ENCODE results near the gene WNT9B.

DNA sequence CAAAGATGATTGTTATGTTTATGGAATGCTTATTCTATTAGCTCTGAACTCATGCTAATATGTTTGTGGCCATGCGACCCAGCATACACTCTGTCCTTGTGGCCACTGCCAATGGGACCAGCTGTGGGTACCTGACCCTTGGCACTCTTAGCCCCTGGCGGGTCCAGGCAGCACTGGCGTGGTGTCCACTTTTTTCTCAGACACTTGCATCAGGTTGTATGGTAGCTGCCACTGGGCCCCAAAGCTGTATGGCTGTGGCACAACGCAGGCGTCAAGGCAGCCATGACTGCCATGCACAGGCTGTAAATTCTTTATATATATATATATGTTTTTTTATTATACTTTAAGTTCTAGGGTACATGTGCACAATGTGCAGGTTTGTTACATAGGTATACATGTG lies 12.2 kb upstream of the WNT9B start:
- TF ChIP-seq CTCF (IDR thresholded peaks at IDR 0.05) (no peak), POLR2AphosphoS5 (IDR thresholded peaks at IDR 0.05) (no peak)
